HG02642 (cell line): ENCODE results near the gene SERPINC1.
"Not testable (repeated sequence)": the region's sequence is repeated elsewhere in the genome, so short reads cannot be mapped to it uniquely, and the experiment has no call there.

ENCODE experiments used
- ATAC-seq: cut with Tn5 transposase; IDR thresholded peaks from one replicate; pipeline ENCODE4 v1.9.1; 2021; ENCODE audit warnings: mild to moderate bottlenecking; ENCODE audit not compliant: unreplicated experiment, poor library complexity

Gene SERPINC1

GRCh38 chr1:173864179-173864867 lies 52.8 kb downstream of the SERPINC1 start:
- no peak for ATAC-seq

- ATAC-seq, result no peak
Observed at GRCh38 chr1:173863224-173864161, 53.6 kb downstream of the SERPINC1 start.

- no peak for ATAC-seq
Observed at GRCh38 chr1:173862769-173863223, 54.3 kb downstream of the SERPINC1 start.

- ATAC-seq, result not testable (repeated sequence)
Observed at GRCh38 chr1:173862146-173862768, 54.9 kb downstream of the SERPINC1 start.

GRCh38 chr1:173861731-173862145 lies 55.4 kb downstream of the SERPINC1 start:
- ATAC-seq, result no peak

- no peak for ATAC-seq
Observed at GRCh38 chr1:173860065-173860464, 57.1 kb downstream of the SERPINC1 start.

GRCh38 chr1:173859547-173859946 lies 57.6 kb downstream of the SERPINC1 start:
- not testable (repeated sequence) for ATAC-seq

- ATAC-seq, result no peak
Observed at GRCh38 chr1:173857363-173857917, 59.7 kb downstream of the SERPINC1 start.

- no peak for ATAC-seq
Observed at GRCh38 chr1:173856903-173857302, 60.2 kb downstream of the SERPINC1 start.

- ATAC-seq, result no peak
Observed at GRCh38 chr1:173856014-173856413, 61.1 kb downstream of the SERPINC1 start.
